Activated T-helper 1 cell treated with Interleukin-2 at 50 U/mL for 16 hours (primary cell): ENCODE data around the gene RNASEH2B.

Experiments used
- DNase-seq: peaks from one replicate; pipeline ENCODE4 v3.0.0-alpha.2; 2020; ENCODE audit warnings: low read depth

RNASEH2B gene

DNA sequence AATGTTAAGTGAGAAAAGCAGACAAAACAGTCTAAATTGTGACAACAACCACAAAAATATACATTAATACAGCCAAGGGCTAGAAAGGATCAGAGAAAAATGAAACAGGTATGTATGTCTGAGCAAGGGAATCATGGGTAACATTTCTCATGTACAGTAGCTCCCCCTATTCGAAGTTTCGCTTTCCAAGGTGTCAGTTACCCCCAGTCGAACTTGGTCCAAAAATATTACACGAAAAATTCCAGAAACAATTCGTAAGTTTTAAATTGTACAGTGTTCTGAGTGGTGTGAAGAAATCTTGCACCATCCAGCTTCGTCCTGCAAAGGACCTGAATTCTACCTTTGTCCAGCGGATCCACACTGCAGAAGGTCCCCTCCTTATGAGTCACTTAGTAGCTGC is 1.8 kb upstream of the RNASEH2B start:
- no peak for DNase-seq

GRCh38 chr13:50908371-50908770 is 1.2 kb upstream of the RNASEH2B start:
- no peak for DNase-seq

GRCh38 chr13:50910485-50910805 is 854 bp downstream of the RNASEH2B start:
- no peak for DNase-seq

GRCh38 chr13:50911081-50911631 is 1.6 kb downstream of the RNASEH2B start:
- DNase-seq: no peak

DNA sequence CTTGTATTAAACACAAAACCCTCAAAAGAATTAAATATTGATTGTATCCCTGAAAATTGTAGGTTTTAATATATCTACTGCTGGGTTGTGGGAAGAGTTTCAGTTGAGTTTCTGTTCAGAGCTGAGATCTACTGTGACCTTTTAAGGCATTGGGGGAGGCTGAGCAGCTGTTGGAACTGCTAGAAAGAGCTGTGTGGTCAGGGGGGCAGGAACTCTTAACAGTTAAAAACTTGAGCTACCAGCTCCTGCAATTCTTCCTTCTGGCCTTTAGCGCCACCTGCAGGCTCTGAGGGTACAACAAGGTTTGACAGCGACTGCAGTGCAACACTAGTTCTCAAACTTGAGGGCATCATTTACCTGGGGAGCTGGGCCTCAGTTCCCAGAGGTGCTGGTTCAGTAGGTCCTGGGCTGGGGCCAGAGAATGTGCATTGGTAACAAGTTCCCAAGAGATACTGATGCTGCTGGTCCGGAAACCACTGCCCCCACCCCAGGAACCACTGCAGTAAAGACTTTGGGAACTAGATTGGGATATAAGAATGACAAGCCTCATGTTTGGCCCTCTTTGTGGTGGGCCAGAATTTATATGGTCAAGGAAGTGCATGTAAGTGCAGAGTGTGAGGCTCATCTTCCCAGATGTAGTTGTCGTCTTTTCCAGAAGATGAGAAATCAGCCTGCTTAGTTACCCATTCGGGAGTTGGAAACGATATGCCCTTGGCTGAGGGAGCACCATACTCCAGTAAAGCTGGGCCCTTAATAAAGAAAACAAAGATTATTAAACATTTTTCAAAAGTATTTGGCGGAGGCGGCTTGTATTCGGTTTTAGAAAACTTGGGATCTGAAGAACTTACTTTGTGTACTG is 2.6 kb downstream of the RNASEH2B start:
- peak; percentile 75 for DNase-seq

- DNase-seq: no peak
Measured at GRCh38 chr13:50912851-50913250, 3.3 kb downstream of the RNASEH2B start.

DNA sequence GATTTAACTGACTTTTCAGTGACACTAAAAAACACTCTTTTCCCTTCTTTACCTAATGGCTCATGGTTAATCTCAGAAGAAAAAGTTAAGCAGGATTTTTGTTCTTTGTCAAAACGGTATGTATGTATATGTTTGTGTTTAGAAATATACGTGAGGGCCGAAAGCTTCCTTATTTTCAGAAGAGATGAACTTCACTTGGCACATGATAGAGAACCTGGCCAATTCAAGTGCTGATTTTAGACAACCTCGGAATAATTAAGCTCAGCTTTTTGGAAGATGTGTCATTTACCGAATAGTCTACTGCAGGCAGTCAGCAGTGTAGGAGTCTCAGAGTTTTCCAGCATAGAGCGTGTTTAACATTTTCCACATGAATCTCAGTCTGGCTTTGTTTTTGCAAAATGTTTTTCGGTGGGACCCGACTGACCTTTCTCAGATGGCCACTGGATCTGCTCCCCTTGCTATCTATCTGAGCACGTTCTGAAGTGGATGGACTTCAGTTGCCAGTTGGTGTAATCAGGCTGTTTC is 4.6 kb downstream of the RNASEH2B start:
- DNase-seq: no peak

GRCh38 chr13:50914848-50915247 is 5.3 kb downstream of the RNASEH2B start:
- no peak for DNase-seq

DNA sequence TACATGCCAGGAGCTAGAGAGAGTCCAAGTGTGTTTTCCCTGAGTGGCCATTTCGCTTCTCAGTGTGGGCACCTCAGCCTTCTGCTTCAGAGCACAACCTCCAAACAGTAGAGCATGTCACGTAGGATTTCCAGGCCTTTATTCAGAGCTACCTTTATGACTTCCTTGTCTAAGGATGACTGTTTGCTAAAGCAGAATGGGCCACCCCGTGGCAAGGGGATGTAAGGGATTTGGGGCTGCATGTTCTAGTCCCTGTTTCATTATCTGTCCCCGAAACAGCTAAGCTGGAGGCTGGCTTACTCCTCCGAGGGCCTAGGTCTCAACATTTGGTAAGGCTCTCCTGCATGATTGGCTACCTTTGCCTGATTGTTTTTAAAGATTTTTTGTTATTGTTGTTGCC is 6.0 kb downstream of the RNASEH2B start:
- DNase-seq: no peak

GRCh38 chr13:50916701-50917184 is 7.2 kb downstream of the RNASEH2B start:
- DNase-seq: no peak

DNA sequence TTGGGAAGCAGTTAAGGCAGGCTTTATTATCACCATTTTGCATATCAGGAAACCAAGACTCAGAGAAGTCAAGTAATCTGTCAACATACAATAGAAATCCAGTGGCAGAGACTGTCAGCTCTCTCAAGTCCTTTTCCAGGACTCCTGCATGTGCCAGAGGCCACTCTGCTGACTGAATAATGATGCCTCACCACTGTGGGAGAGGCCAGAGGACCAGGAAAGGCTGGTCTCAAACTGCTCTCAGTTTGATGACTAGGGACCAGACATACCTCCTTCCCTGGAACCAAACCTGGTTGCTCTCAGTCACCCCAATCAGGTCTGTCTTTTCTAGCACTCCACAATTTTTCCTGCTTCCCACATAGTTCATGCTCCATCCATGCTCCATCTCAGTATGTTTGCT is 8.0 kb downstream of the RNASEH2B start:
- DNase-seq: no peak

DNA sequence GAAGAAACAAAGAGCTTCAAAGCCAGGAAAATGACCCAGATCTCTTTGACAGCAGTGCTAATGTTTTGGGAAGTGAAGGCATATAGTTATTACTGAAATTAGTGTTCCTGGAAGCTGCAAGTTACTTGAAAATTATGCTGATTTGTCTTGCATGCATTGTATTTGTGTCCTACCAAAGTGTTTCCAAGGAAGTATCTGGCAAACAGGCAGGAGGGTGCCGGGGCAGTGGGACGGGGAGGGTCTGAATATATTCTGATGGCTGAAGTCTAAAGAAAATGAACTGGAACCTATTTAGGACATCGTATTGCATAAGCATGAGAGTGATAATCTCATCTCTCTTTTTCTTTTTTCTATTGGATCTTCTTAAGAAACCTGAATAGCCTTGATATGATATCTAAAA is 9.0 kb downstream of the RNASEH2B start:
- no peak for DNase-seq

DNA sequence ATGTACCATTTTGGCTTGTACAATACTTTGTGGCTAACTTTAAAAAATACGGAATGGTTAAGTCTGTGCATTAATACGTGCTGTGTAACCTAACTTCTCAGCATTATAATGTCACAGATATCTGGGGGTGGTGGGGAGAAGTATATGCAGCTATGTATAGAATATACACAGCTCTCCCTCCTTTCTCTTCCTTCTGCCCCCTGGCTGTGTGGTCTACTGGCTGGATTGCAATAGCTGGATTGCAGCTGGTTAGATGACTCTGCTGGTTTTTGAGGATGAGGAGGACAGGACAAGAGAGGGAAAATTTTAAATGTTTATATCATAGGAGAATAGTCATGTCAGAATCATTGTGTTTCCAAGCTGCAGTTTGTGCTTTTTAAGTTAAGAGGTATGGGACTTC is 9.7 kb downstream of the RNASEH2B start:
- no peak for DNase-seq

GRCh38 chr13:50921706-50922105 is 12.1 kb downstream of the RNASEH2B start:
- no peak for DNase-seq

DNA sequence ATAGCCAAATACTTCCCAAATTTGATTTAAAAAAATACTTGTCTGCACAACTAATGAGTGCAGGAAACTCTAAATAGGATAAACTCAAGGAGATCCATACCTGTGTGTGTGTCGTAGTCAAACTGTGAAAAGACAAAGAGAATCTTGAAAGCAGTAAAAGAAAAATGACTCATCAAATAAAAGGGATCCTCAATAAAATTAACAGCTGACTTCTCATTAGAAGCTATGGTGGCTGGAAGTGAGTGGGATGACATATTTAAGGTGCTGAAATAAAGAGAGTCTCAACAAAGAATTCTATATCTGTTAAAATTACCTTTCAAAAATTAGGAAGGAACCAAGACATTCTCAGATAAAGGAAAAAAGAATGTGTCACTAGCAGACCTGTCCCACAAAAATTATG is 13.7 kb downstream of the RNASEH2B start:
- no peak for DNase-seq

DNA sequence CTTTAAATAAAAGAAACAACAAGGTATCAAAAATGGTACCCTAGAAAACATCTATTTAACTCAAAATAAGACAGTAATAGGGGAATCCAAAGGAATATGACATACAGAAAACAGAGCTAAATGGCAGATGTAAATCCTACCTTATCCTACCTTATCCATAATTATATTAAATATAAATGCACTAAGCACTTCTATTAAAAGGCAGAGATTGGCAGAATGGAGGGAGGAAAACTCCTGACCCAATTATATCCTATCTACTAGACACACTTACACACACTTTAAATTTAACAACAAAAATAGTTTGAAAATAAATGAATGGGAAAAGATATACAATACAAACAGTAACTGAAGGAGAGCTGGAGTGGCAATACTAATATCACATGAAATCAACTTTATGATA is 14.4 kb downstream of the RNASEH2B start:
- no peak for DNase-seq

GRCh38 chr13:50927701-50928100 is 18.1 kb downstream of the RNASEH2B start:
- DNase-seq: no peak

DNA sequence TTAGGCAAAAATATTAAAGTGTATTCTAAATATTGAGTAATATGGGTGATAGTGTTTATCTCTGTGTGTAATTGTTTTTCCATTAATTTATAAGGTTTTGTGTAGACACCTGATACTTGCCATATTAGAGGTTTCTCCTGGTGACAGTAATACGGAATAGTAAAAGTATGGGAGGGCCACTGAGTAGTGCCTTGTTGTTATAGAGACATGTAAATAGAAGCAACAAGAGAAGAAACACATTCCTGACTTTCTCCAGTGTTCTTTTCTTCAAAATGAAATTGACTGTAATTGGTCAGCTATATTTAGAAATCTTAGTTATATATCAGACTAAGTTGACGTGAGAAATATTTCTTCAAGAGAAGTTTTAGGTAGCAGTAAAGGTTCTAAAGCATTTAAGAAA is 18.5 kb downstream of the RNASEH2B start:
- no peak for DNase-seq

DNA sequence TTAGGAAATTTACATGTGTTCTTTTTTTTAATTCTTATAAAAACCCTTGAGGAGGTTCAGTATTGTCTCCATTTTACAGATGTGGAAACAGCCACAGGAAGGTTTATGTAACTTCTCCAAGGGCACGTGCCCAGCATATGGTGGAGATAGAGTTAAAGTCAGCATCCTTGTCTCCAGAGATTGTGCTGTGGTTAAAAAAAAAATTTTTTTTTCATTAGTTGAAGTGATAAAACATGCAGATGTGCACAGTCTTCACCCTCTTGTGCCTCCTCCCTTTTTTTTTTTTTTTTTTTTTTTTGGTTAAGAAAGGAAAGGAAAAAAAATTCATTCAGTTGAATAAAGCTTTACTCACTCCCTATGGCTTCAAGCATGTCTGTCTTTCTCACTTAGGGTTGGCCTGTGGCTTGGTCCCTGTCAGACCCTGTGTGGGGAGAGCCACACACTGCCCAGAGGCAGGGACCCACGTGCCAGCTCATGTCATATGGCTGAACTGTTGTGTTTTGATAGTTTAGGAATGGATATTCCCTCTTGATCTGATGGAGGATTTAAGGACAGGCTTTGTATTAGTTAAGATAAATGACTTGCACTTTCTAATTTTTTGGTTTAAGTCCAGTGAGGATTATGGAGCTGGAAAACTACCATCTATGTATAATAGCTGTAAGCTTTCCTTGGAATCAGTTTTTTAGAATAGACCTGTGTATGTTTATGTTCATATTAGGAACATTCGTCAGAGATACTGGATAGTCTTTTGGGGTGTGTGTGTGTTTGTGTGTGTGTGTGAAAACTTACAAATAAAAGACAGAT is 19.3 kb downstream of the RNASEH2B start:
- DNase-seq: no peak

GRCh38 chr13:50932091-50932490 is 22.5 kb downstream of the RNASEH2B start:
- DNase-seq: no peak

DNA sequence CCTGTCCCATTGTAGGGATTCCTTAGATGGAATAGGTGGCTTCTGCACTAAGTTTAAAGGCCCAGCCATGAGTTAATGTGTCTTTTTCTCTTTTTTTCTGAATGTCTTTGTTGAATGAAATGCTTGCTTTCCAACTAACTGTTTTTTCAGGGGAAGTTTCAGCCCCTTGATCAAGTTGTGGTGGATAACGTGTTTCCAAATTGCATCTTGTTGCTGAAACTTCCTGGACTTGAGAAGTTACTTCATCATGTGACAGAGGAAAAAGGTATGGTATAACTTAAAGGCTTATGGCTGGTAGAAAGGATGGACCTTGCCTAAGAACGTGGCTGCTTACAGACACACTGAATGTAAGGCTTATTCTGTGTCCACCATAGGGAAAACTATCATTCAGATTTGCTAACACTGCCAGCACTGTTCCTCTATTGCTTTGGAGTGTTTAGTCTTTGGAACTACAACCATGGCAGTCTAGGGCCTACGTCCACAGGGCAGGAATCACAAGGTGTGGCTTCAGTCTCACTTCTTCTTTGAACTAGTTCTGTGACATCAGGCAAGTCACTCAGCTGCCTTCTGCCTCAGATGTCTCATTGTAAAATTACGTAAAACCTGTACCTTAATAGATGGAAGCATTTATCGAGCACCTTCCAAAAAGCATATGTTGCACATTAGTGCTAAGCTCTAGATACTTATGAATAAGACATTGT is 25.3 kb downstream of the RNASEH2B start:
- DNase-seq: no peak

GRCh38 chr13:50936679-50937078 is 27.1 kb downstream of the RNASEH2B start:
- no peak for DNase-seq
